Stimulated activated CD4-positive, alpha-beta T cell treated with anti-CD3 and anti-CD28 coated beads, Interleukin-15, amount 100 ng/mL, for 24 hours (primary cell): ENCODE measurements around the gene GRIP1.

Source experiments
- DNase-seq: peaks from one replicate; pipeline ENCODE4 v3.0.0-alpha.2; 2020

Gene GRIP1

DNA sequence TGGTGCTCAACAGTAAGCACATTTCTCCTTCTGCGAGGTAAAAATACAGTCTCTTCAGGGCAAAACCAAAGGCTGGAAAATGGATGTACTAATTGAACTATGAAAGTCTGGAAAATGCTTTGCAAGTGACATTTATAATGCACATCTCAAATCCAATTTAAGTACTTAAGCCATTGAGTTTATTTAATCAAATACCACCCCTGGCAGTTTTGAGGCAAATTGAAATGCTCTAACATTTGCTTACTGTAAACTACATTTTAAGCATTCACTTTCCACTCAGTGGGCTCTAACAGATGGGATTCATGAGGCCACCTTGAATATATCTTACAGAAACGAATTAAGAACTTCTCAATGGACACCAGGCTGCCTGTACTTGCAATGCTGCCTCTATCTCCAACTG, 306.9 kb downstream of the GRIP1 start:
- DNase-seq: no peak

- no peak for DNase-seq
These were observed 311.7 kb downstream of the GRIP1 start for GRCh38 chr12:66367015-66367667.

DNA sequence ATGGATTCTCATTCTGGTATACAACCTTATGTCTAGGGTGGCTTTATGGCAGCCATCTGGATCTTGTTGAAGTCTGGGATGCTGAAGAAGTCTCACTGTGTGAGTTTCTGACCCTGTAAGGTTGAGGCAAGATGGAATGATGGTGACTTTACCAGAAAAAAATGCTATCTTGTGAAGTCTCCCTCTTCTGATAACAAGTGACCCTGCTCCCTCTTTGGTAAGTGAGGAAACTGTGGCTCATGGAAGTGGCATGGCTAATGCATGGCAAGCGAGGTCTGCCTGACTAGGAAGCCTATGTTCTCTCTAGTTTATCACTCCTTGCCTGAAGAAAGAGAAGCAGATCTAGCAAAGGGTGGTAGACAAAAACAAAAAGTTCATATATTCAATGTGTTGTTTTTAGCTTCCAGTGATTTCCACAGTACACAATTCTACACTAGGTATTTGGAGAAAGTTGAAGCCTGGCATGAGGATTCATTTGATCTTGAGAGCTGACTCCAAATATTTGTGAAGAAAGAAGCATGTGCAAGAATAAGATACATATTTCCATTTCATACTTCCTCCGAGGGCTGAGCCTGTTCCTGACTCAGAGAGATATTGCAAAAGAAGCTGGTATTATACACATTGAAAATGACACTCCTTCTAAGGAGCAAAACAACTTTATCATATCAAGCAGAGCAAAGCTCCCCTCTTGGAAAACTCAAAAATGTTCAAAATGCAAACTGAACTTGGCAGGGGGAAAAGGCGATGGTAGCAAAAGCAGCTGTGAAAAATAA, 313.0 kb downstream of the GRIP1 start:
- no peak for DNase-seq

DNA sequence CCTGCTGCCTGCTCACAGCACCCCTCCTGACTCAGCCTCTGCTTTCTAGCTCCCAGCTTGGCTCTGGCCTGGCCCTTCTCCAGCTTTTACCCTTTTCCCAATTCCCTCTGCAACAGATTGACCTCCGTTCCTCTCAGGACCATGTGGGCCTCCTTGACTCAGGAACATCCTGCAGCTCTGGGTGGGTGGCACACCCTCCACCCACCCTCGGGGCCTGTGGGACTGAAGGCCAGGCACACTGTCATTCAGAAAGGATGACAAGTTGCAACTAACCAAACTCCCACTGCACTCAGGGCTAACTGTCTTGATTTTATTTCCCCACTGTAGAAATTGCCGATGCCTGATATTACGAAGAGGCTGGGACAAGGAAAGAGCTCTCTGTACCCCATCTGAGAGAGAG, 317.2 kb downstream of the GRIP1 start:
- DNase-seq: no peak

DNA sequence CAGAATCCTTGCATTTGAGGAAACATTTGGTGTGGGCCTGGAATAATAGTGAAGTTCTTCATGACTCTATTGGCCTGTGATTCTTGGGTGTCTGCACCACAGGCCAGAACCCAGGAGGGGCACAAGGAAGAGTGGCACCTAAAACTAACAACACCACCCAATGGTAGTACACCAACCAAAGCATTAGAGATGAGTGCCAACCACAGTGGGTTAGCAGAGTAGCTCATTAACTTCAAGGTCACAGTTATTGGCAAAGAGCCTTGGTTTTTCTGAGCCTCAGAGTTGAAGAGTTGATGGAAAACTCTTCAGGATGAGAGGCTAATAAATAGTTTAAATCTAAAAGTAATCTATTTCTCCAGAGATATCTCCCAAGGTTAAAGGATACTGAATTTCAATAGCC, 319.6 kb downstream of the GRIP1 start:
- no peak for DNase-seq

DNA sequence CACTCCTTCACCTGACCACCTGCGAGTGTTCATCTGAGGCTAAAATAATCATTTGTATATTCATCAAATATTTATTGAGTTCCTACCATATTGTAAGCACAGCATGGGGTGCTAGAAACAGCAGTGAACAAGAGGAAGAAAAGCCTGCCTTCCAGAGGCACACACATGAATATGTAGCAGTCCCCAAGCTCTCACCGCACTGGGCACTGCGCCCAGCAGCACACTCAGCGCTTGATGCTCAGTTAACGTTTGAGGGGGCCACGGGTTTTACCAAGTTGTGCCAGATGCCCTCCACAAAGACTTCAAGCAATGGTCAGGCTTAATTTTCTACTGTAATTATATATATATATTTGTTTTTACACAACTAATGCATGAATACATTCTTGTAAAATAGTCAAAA, 324.6 kb downstream of the GRIP1 start:
- no peak for DNase-seq

GRCh38 chr12:66352899-66353298, 326.0 kb downstream of the GRIP1 start:
- DNase-seq: no peak

DNA sequence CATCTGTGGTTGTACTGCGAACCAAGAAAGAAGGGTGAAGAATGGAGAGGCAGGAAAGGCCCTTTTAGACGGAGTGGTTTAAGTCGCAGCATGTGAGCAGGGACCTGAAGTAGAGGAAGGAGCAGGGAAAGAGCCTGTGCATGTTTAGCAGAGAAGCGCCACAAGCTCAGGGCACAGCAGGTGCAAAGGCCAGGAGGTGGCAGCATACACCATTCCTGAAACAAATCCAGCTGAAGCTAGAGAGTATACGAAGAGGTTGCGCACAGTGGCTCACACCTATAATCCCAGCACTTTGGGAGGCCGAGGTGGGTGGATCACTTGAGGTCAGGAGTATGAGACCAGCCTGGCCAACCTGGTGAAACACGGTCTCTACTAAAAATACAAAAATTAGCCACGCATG, 326.7 kb downstream of the GRIP1 start:
- DNase-seq: no peak

DNA sequence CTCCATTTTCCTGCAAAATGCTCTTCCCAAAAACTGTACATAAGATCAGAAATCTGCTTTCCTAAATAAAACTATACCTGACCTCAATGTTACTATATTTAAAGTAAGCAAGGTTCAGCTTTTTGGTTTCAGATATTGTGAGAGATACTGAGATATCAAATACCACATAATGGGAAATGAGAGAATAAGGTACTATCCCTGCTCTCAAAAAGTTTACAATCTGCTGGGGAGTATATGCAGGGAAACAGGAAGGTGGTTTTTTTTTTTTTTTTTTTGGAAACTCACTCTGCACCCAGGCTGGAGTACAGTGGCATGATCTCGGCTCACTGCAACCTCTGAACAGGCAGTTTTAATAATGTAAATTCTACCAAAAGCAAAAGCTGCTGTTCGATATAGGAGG, 327.6 kb downstream of the GRIP1 start:
- DNase-seq: no peak

DNA sequence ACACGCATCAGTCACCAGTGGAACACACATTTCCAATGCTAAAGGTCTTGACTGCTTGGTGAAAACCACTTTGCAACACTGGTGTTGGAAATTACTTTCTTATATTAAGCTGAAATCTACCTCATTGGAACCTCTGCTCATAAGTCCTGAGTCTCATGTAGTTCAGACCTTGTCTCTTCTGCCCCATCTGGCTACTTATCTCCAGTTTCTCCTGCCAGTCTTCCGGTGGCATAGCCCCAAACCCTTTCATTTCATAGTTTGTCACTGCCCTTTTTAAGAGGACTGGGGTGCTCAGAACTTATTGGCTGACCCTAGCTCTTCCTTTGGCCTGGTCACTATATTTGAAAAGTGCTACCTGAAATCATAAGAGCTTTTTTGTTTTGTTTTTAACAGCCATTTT, 332.9 kb downstream of the GRIP1 start:
- DNase-seq: no peak

GRCh38 chr12:66345212-66345611, 333.7 kb downstream of the GRIP1 start:
- DNase-seq: no peak

DNA sequence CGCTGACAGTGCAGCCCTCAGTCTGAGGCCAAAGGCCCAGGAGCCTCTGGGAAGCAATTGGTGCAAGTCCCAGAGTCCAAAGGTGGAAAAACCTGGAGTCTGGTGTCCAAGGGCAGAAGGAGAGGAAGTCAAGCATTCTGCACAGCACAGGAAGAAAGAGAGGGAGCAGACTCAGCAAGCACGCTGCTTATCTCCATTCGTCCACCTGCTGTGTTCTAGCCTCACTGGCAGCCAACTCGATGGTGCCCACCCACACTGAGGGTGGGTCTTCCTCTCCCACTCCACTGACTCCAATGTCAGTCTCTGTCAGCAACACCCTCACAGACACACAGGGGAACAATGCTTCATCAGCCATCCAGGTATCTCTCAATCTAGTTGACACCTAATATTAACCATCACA, 337.8 kb downstream of the GRIP1 start:
- DNase-seq: no peak

DNA sequence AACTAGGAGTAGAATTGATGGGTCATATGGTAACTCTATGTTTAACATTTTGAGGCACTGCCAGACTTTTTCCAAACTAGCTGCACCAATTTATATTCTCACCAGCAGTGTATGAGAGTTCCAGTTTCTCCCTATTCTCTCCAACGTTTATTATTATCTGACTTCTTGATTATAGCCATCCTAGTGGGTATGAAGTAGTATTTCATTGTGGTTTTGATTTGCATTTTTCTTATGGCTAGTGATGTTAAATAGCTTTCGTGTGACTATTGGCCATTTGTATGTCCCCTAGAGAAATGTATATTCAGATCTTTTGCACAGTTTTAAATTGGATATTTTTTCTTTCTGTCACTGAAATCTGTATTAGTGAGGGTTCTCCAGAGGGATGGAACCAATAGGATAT, 338.7 kb downstream of the GRIP1 start:
- DNase-seq: no peak

DNA sequence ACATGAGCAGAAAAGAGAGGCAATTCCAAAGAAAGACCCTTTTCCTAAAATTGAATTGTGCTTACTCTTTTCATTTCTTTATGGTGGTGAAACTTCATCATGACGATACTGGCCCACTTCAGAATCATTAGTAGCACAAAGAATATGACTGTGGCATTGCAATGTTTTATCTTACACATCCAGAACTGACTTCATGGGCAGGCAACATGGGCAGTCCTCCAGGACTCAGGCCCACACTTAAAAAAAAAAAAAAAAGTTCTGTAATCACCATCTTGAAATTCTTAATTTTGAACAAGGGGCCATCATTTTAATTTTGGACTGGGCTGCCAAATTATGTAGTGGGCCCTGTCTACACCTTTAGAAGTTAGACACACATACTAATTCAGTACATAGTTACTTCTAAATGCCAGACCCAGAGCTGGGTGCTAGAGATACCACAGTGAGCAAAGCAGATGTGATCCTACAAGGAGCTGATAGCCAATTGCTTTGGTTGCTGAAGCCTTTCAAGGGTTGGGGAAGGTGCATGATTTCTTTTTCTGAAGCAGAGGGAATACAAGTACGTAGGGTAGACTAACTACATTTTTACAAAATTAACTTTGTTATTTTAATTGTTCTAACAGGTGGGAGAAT, 341.4 kb downstream of the GRIP1 start:
- no peak for DNase-seq

GRCh38 chr12:66335746-66336145, 343.1 kb downstream of the GRIP1 start:
- DNase-seq: no peak

- no peak for DNase-seq
These were observed 347.1 kb downstream of the GRIP1 start for GRCh38 chr12:66331814-66332213.

DNA sequence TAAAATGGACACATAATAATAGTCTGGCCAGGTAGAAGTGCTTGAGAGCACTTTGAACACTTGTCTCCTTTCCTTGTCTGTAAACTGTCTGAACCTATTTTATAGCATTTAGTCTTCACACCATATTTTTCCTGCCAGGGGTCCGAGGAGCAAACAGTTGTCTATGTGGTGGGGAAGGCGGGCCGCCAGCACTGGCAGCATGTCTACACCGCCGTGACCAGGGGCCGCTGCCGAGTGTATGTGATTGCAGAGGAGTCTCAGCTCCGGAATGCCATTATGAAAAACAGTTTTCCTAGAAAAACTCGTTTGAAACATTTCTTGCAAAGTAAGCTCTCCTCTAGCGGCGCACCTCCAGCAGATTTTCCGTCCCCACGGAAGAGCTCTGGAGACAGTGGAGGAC, 347.9 kb downstream of the GRIP1 start:
- DNase-seq: no peak

- no peak for DNase-seq
These were observed 348.9 kb downstream of the GRIP1 start for GRCh38 chr12:66329941-66330340.

DNA sequence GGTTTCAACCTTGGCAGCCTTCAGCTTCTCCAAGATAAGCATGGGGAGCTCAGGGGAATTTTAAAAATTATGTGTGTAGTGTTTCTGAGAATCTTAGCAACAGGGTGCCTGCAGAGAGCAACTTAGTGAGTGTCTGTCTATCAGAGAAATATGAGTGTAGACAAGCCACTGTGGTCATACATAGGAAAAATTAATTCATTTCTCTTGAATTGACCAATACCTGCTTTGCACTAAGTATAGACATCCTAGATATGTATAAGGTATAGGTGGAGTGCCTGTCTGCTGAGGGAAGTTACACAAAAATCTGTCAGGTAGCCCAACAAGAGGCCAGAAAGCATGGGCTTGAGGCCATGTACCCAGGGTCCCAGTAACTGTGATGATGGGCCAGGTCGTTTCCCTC, 355.9 kb downstream of the GRIP1 start:
- no peak for DNase-seq

DNA sequence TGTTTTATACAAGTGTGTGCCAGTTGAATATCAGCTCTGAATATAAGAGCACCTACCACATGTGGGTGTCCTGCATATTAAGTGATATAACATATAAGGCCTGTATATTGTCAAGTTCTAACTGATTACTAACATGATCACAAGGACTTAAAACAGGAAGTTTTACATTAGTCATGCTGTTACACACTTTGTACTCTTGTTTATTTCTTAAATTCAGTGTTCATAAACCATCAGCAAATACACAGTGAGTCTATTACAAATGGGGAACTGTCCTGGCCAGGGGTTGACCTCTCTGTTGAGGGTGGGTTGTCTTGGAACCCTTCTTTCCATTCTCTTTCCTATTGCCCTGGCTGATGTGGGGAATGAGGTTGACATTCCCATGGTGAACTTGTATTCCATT, 357.4 kb downstream of the GRIP1 start:
- no peak for DNase-seq

DNA sequence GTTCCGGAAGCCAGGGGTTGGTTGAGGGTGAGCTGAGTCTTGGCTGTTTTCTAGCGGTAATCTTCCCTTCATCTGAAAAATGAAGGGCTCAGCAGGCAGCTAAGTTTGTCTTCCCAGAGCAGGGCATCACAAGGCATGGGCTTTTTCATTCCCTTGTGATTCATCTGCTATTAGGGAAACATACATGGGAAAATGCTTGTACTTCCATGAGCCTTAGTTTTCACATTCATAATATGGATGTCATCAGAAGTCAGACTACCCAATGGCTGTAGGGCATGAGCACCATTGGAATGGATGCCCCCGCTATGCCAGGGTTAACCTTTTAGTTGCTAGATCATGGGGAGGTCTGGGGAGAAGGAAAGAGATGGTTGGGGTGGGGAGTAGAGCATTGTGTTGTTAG, 357.9 kb downstream of the GRIP1 start:
- DNase-seq: no peak

- no peak for DNase-seq
These were observed 359.5 kb downstream of the GRIP1 start for GRCh38 chr12:66319266-66319954.

DNA sequence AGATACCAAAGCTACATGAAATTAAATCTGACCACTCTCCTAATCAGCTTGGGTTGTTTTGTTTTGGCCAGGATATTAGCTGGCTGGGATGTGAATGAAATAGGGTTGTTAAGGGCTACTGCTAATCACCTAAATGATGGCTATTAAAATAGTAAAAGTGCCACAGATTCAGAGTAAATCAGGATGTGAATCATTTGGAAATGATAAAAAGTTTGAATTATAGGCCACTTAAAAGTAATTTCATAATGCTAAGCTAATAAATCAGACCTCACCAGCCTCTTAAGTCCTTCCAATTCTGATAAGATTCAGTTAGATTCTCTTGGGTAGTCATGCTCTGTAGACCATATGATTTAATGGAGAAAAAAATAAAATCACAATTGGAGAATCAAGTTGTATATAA, 364.6 kb downstream of the GRIP1 start:
- DNase-seq: no peak

DNA sequence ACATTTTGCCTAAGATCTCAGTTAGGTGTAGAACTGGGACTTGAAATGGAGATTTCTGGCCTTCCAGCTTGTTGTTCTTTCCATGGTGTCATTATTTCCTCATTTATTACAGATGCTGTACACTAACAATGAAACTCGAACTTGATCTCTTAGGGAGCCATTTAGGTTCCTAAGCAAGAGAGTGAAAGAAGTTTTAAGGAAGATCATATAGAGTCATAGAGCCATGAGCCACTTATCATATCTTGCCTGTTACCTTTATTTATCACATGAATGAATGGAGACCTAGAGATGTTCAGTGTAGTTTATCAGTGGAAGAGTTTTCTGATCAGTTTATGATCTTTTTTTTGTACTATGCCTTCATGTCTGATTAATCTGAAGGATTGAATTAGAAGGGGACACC, 366.7 kb downstream of the GRIP1 start:
- no peak for DNase-seq
